HUES48 (cell line): ENCODE measurements around the gene ITGB4.

Experiments
- H3K27ac ChIP-seq: one replicate; pipeline ENCODE4 v1.7.0; 2013; ENCODE audit warnings: low read depth, low read length, inconsistent platforms
- H3K27me3 ChIP-seq: 2 replicates; pipeline ENCODE4 v1.6.1; 2013; ENCODE audit warnings: mild to moderate bottlenecking, low read length; ENCODE audit not compliant: control insufficient read depth, insufficient read depth
- H3K36me3 ChIP-seq: 2 replicates; pipeline ENCODE4 v1.6.1; 2013; ENCODE audit warnings: low read length; ENCODE audit not compliant: control insufficient read depth, insufficient read depth
- H3K4me1 ChIP-seq: 2 replicates; pipeline ENCODE4 v1.6.1; 2013; ENCODE audit warnings: mild to moderate bottlenecking, low read length; ENCODE audit not compliant: control insufficient read depth, insufficient read depth
- H3K4me3 ChIP-seq: 2 replicates; pipeline ENCODE4 v1.5.1; 2013; ENCODE audit warnings: mild to moderate bottlenecking, low read depth, low read length
- H3K9ac ChIP-seq: 2 replicates; pipeline ENCODE4 v1.6.1; 2013; ENCODE audit warnings: mild to moderate bottlenecking, low read depth, low read length, moderate library complexity
- H3K9me3 ChIP-seq: 2 replicates; pipeline ENCODE4 v1.6.1; 2013; ENCODE audit warnings: low read length; ENCODE audit not compliant: control insufficient read depth, insufficient read depth

Gene ITGB4

DNA sequence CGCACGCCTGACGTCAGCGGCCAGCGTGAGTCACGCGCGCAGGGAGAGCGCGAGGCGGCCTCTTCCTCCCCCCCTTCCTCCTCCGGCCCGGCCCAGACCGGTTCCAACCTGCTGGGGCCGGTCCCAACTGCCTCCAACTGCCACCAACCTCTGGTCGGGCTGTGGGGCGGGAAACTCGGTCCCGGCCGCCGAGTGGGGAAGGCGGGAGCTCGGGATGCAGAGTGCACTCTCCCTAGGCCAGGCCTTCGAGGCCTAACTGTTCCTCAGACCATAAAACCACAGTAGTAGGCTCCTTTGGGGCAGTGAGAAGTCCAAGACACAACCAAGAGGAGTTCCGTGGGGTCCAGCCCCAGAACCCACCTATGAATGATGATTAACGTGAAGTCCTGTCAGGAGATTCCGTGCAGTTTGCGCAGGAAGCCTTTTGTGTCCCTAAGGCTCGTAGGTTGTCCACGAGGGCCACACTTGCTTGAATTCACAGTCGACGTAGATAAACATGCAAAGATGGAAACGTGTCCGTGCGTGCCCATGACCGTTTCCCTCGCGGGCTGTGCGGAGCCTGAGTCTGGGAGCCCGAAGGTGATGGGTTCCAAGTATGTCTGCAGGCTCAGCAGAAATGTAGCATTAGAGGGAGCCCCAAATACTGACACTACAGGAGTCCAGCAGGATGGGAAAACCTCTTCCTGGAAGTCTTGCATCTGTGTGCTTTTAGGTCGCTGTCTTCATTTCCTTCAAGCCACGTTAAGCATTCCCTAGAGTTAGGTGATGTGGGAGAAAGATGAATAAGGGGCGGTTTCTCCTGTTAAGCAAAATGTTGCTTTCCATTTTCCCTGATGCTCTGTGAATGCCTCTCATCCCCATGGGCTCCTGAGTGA is 64.0 kb downstream of the ITGB4 start:
- peak overlapping the region; percentile 99 for H3K4me3 ChIP-seq
- peaks cover 27% of the 10 kb centered on the region for H3K4me1 ChIP-seq

GRCh38 chr17:75791254-75791653 is 70.0 kb downstream of the ITGB4 start:
- H3K9me3 ChIP-seq: no peaks in the 10 kb centered on the region
- H3K27ac ChIP-seq: no peak overlapping the region
- H3K9ac ChIP-seq: no peak overlapping the region
- H3K36me3 ChIP-seq: peaks cover 47% of the 10 kb centered on the region
- no peak overlapping the region for H3K4me3 ChIP-seq
- no peaks in the 10 kb centered on the region for H3K27me3 ChIP-seq
- H3K4me1 ChIP-seq: peaks cover under 1% of the 10 kb centered on the region; the same call in 1 of the 2 replicates

More for the DNA sequence above, 64.0 kb downstream of the ITGB4 start:
- no peaks in the 10 kb centered on the region for H3K27me3 ChIP-seq
- 0 out of 2 replicates have a peak, but pooled peaks cover 4% of the 10 kb centered on the region for H3K36me3 ChIP-seq
- H3K9me3 ChIP-seq: no peaks in the 10 kb centered on the region
- peak overlapping the region; percentile 100 for H3K27ac ChIP-seq
- peak overlapping the region; percentile 100 for H3K9ac ChIP-seq

DNA sequence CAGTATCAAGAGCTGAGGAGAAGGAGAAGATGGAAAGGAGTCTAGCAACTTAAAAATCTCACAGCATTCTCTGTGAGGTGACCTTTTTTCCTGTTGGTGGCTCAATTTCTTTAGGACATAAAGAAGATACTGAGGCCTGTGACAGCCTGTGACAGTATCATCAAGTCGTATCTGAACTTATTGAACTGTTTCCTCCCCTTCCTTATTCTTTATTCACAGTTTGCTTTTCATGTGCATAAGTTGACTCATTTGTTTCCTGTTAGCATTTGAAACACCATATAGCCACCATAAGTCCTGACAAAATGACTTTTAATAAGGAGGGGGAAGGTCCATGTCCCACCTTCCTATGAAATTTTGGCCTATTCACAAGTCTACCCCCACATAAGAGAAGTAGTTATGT is 72.2 kb downstream of the ITGB4 start:
- Histone ChIP-seq H3K9ac (no peak overlapping the region), H3K9me3 (no peaks in the 10 kb centered on the region), H3K27me3 (no peaks in the 10 kb centered on the region), H3K36me3 (peaks cover 57% of the 10 kb centered on the region), H3K4me3 (no peak overlapping the region), H3K4me1 (no peaks in the 10 kb centered on the region), H3K27ac (no peak overlapping the region)

GRCh38 chr17:75795820-75796607 is 74.8 kb downstream of the ITGB4 start:
- H3K27ac ChIP-seq: no peak overlapping the region
- peaks cover 71% of the 10 kb centered on the region for H3K36me3 ChIP-seq

GRCh38 chr17:75799402-75799801 is 78.1 kb downstream of the ITGB4 start:
- Histone ChIP-seq H3K27me3 (no peaks in the 10 kb centered on the region), H3K36me3 (peaks cover 56% of the 10 kb centered on the region), H3K4me1 (no peaks in the 10 kb centered on the region), H3K9me3 (no peaks in the 10 kb centered on the region), H3K9ac (no peak overlapping the region), H3K27ac (no peak overlapping the region), H3K4me3 (no peak overlapping the region)

More at GRCh38 chr17:75795820-75796607, 74.8 kb downstream of the ITGB4 start:
- Histone ChIP-seq H3K27me3 (no peaks in the 10 kb centered on the region), H3K4me1 (no peaks in the 10 kb centered on the region), H3K9me3 (no peaks in the 10 kb centered on the region), H3K4me3 (no peak overlapping the region), H3K9ac (no peak overlapping the region)

DNA sequence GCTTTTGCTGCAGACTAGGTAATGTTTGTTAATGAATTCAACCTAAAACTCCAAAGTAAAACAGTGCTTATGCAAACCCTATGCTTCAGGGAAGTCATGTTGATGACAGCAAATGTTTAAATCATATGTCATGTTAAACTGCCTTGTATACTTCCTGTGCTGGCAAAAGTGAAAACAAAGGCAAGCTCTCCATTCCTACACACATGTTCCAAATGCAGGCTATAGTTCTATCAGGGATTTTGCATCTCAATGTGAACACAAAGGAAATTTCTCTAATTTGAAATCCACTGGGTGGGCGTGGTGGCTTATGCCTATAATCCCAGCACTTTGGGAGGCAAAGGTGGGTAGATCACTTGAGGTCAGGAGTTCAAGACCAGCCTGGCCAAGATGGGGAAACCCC is 82.6 kb downstream of the ITGB4 start:
- Histone ChIP-seq H3K9me3 (no peaks in the 10 kb centered on the region), H3K4me3 (no peak overlapping the region), H3K27me3 (no peaks in the 10 kb centered on the region), H3K27ac (no peak overlapping the region), H3K9ac (no peak overlapping the region), H3K36me3 (peaks cover 30% of the 10 kb centered on the region), H3K4me1 (no peaks in the 10 kb centered on the region)

- peaks cover 43% of the 10 kb centered on the region for H3K36me3 ChIP-seq
- no peaks in the 10 kb centered on the region for H3K27me3 ChIP-seq
- H3K4me1 ChIP-seq: no peaks in the 10 kb centered on the region
- no peak overlapping the region for H3K9ac ChIP-seq
- no peak overlapping the region for H3K27ac ChIP-seq
- H3K4me3 ChIP-seq: no peak overlapping the region
- H3K9me3 ChIP-seq: no peaks in the 10 kb centered on the region
Measured at GRCh38 chr17:75806822-75807500, 85.7 kb downstream of the ITGB4 start.
